Measurements from ENCODE around the gene GSN. TPM values are rescaled to one million over a fixed set of nuclear protein-coding genes. Genes with fewer than 3 reads are reported as not detected.

The GSN gene
- total and polyA plus RNA-seq, 2 of the 13 experiments (the other 11 are each of a cell fraction or from before 2014, with no cell fraction given): 294 to 307 TPM

- TF ChIP-seq HINFP (CRISPR knock-in tag; IDR thresholded peaks at IDR 0.05; ENCODE audit: low read depth) (no peak), GFI1 (CRISPR knock-in tag; IDR thresholded peaks at IDR 0.05; ENCODE audit: borderline replicate concordance) (peak; percentile 66), ZNF124 (CRISPR knock-in tag; IDR thresholded peaks at IDR 0.05) (no peak), GRHL1 (CRISPR knock-in tag; conservative IDR thresholded peaks at IDR 0.05) (no peak), SCMH1 (CRISPR knock-in tag; IDR thresholded peaks at IDR 0.05; ENCODE audit: borderline replicate concordance) (no peak), ZNF367 (CRISPR knock-in tag; IDR thresholded peaks at IDR 0.05; ENCODE audit: borderline replicate concordance) (no peak), TBX3 (IDR thresholded peaks at IDR 0.05; ENCODE audit: borderline replicate concordance) (no peak), FOSL1 (CRISPR knock-in tag; IDR thresholded peaks at IDR 0.05; ENCODE audit: borderline replicate concordance) (no peak), POGK (CRISPR knock-in tag; conservative IDR thresholded peaks at IDR 0.05) (peak; percentile 78; the same call in 1 of the 2 replicates), ZNF350 (CRISPR knock-in tag; IDR thresholded peaks at IDR 0.05; ENCODE audit: borderline replicate concordance, low read depth) (peak; percentile 71), TRIM22 (IDR thresholded peaks at IDR 0.05) (no peak), IRF2 (CRISPR knock-in tag; IDR thresholded peaks at IDR 0.05) (peak; percentile 75), NR0B2 (CRISPR knock-in tag; IDR thresholded peaks at IDR 0.05) (peak; percentile 82; the same call in 1 of the 2 replicates), ZNF709 (CRISPR knock-in tag; IDR thresholded peaks at IDR 0.05) (peak; percentile 66; the same call in 1 of the 2 replicates), KLF6 (CRISPR knock-in tag; IDR thresholded peaks at IDR 0.05) (0 out of 2 replicates have a peak, but pooled peaks have one; percentile 44), SIN3A (IDR thresholded peaks at IDR 0.05; ENCODE audit: borderline replicate concordance, low read depth, low read length) (peak; percentile 69; the same call in 1 of the 2 replicates), ATF5 (CRISPR knock-in tag; IDR thresholded peaks at IDR 0.05; ENCODE audit: low read depth) (0 out of 2 replicates have a peak, but pooled peaks have one; percentile 40), ZNF317 (CRISPR knock-in tag; IDR thresholded peaks at IDR 0.05) (peak; percentile 66), ZNF883 (CRISPR knock-in tag; IDR thresholded peaks at IDR 0.05; ENCODE audit: not compliant biosample characterization) (peak; percentile 37), RFX5 (IDR thresholded peaks at IDR 0.05; ENCODE audit: low read depth, low read length) (no peak), CCAR2 (optimal IDR thresholded peaks at IDR 0.05; ENCODE audit: low read depth, low read length) (no peak), PCBP1 (IDR thresholded peaks at IDR 0.05; ENCODE audit: borderline replicate concordance, low read depth, low read length) (no peak)
Measured at GRCh38 chr9:121369595-121370265, 101.8 kb downstream of the GSN start, which contains the start of gene STOM (continued).

Data from HepG2 (cell line).